HG02973 (cell line): ENCODE data around the gene NR1H3.

Experiments
- ATAC-seq: cut with Tn5 transposase; IDR thresholded peaks from one replicate; pipeline ENCODE4 v1.9.1; 2021; ENCODE audit warnings: moderate library complexity; ENCODE audit not compliant: unreplicated experiment

NR1H3 gene

GRCh38 chr11:47269002-47269828 is 11.4 kb downstream of the NR1H3 start:
- peak; percentile 41 for ATAC-seq

GRCh38 chr11:47269829-47270305 is 12.1 kb downstream of the NR1H3 start, which contains the start of gene MADD:
Gene MADD, plus strand, starts transcription at chr11:47270133.
- peak; percentile 58 for ATAC-seq

- ATAC-seq = no peak
Observed at GRCh38 chr11:47270331-47271271, 12.8 kb downstream of the NR1H3 start.

- no peak for ATAC-seq
Observed at GRCh38 chr11:47271328-47271727, 13.5 kb downstream of the NR1H3 start.

- no peak for ATAC-seq
Observed at GRCh38 chr11:47271961-47272661, 14.3 kb downstream of the NR1H3 start.

- ATAC-seq = no peak
Observed at GRCh38 chr11:47272706-47273105, 14.9 kb downstream of the NR1H3 start.

GRCh38 chr11:47274495-47275235 is 16.9 kb downstream of the NR1H3 start:
- no peak for ATAC-seq

- ATAC-seq = no peak
Observed at GRCh38 chr11:47276923-47277322, 19.1 kb downstream of the NR1H3 start.

- no peak for ATAC-seq
Observed at GRCh38 chr11:47278058-47278457, 20.3 kb downstream of the NR1H3 start.

- ATAC-seq = no peak
Observed at GRCh38 chr11:47278769-47279168, 21.0 kb downstream of the NR1H3 start.

- ATAC-seq = no peak
Observed at GRCh38 chr11:47280099-47280498, 22.3 kb downstream of the NR1H3 start.

- no peak for ATAC-seq
Observed at GRCh38 chr11:47280860-47281259, 23.1 kb downstream of the NR1H3 start.

- no peak for ATAC-seq
Observed at GRCh38 chr11:47282462-47282861, 24.7 kb downstream of the NR1H3 start.

- no peak for ATAC-seq
Observed at GRCh38 chr11:47284151-47284550, 26.4 kb downstream of the NR1H3 start.

GRCh38 chr11:47285969-47286770 is 28.4 kb downstream of the NR1H3 start:
- ATAC-seq = no peak

- no peak for ATAC-seq
Observed at GRCh38 chr11:47288066-47288465, 30.3 kb downstream of the NR1H3 start.

- ATAC-seq = no peak
Observed at GRCh38 chr11:47289856-47290255, 32.1 kb downstream of the NR1H3 start.

GRCh38 chr11:47295385-47295784 is 37.6 kb downstream of the NR1H3 start:
- ATAC-seq = no peak

- ATAC-seq = no peak
Observed at GRCh38 chr11:47296045-47296444, 38.2 kb downstream of the NR1H3 start.
